ENCODE data around the gene C2CD2.

Gene C2CD2

GRCh38 chr21:41881051-41881450, 72.8 kb downstream of the C2CD2 start:
- DNase-seq = no peak

- DNase-seq = no peak
Observed at GRCh38 chr21:41880153-41880552, 73.7 kb downstream of the C2CD2 start.

GRCh38 chr21:41879190-41879998, 74.4 kb downstream of the C2CD2 start, which contains the start of gene PRDM15:
Gene PRDM15 (minus strand): TSS chr21:41879344. CDS start chr21:41860363, 18,981 bp downstream.
- DNase-seq = peak; percentile 90

- DNase-seq = peak; percentile 90
Observed at GRCh38 chr21:41878831-41879189, 75.0 kb downstream of the C2CD2 start.

- peak; percentile 82 for DNase-seq
Observed at GRCh38 chr21:41877901-41878830, 75.7 kb downstream of the C2CD2 start.

GRCh38 chr21:41876928-41877652, 76.7 kb downstream of the C2CD2 start:
- no peak for DNase-seq

GRCh38 chr21:41876396-41876795, 77.4 kb downstream of the C2CD2 start:
- no peak for DNase-seq

GRCh38 chr21:41875086-41875485, 78.7 kb downstream of the C2CD2 start:
- DNase-seq = no peak

GRCh38 chr21:41874611-41875010, 79.2 kb downstream of the C2CD2 start:
- no peak for DNase-seq

GRCh38 chr21:41873426-41873825, 80.4 kb downstream of the C2CD2 start:
- DNase-seq = no peak

GRCh38 chr21:41873005-41873404, 80.8 kb downstream of the C2CD2 start:
- no peak for DNase-seq

GRCh38 chr21:41871293-41872030, 82.4 kb downstream of the C2CD2 start:
- DNase-seq = no peak

- DNase-seq = no peak
Observed at GRCh38 chr21:41869771-41870170, 84.0 kb downstream of the C2CD2 start.

- DNase-seq = no peak
Observed at GRCh38 chr21:41868062-41868710, 85.6 kb downstream of the C2CD2 start.

GRCh38 chr21:41867313-41867712, 86.5 kb downstream of the C2CD2 start:
- DNase-seq = no peak

GRCh38 chr21:41866274-41866809, 87.5 kb downstream of the C2CD2 start:
- DNase-seq = no peak

GRCh38 chr21:41865002-41865777, 88.6 kb downstream of the C2CD2 start:
- peak; percentile 31 for DNase-seq

- DNase-seq = no peak
Observed at GRCh38 chr21:41864311-41865001, 89.4 kb downstream of the C2CD2 start.

- DNase-seq = no peak
Observed at GRCh38 chr21:41863439-41863740, 90.4 kb downstream of the C2CD2 start.

GRCh38 chr21:41861987-41862386, 91.8 kb downstream of the C2CD2 start:
- no peak for DNase-seq

Data from OCI-M1 (cell line).